ENCODE measurements around the gene NR2F1.

The NR2F1 gene

DNA sequence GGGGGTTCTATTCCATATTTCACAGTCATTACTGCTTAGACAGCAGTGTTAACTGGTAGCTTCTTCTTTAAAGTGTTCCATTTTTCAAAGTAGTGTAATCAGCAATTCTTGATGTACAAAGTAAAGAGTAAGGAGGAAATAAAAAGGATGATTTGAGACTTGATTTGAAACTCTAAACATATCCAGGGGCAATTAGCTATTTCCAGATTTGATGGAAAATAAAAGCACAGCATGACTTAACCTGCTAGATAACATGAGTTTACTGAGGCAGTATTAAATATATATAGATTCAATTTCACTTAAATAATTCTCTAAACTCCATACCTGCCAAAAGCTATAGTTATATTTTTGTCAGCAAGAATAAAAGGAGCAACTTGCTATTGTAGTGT lies 29.8 kb downstream of the NR2F1 start:
- ChIA-PET POLR2A (interaction anchor here (1.0 to 1.7 kb wide), 3 partner anchors 13 to 30 kb away, joined by 3 to 8 read pairs (median 6); partner anchors contain the start of gene NR2F1), CTCF (interaction anchor here (0.6 to 1.0 kb wide), 6 partner anchors 8 to 915 kb away, joined by 3 to 5 read pairs (median 4); no protein-coding TSS in a partner anchor)
- TF ChIP-seq TARDBP (IDR thresholded peaks at IDR 0.05) = no peak
- no peak for TF ChIP-seq ZNF384 (IDR thresholded peaks at IDR 0.05)
- TF ChIP-seq BHLHE40 (IDR thresholded peaks at IDR 0.05; ENCODE audit: borderline replicate concordance) = no peak
- TF ChIP-seq ELF4 (IDR thresholded peaks at IDR 0.05) = no peak
- TF ChIP-seq L3MBTL2 (conservative IDR thresholded peaks at IDR 0.05) = no peak
- TF ChIP-seq SP1 (IDR thresholded peaks at IDR 0.05) = no peak
- no peak for TF ChIP-seq CTBP1 (IDR thresholded peaks at IDR 0.05; ENCODE audit: borderline replicate concordance)
- DNase-seq (ENCODE audit: extremely low spot score) = no peak

DNA sequence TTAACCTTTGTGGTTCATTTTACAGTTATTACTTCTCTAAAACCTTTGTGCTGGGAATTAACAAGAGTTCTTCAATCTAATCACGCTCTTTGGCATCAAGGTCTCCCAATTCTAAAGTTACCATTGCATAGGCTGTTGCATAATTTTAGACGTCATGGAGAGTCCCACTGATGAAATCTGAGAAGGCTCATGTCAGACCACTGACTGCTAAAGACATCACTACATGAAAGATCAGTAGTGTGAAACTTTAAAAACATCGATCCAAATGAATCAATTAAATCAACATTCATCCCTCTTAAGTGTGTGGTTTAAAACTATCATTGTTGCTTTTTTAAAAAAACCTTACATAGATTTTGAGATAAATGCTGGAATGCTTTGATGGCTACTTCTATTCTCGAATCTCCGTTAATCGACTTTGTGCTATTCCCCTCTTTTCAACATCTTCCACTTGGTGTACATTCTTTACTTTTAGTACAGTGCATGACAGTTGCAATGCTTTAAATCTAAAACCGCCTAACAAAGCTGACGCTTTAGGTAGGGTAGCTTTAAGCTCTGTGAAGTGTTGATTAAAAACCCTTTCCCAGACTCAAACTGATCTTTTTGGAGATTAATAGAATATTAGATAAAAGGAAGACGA lies 33.6 kb downstream of the NR2F1 start:
- CTCF ChIA-PET = interaction anchor here (0.6 kb wide), 2 partner anchors 14 to 287 kb away, joined by 3 to 5 read pairs; no protein-coding TSS in a partner anchor
- TF ChIP-seq FOXA1 (IDR thresholded peaks at IDR 0.05) = no peak
- no peak for TF ChIP-seq FOXK2 (IDR thresholded peaks at IDR 0.05)
- no peak for TF ChIP-seq ARNT (IDR thresholded peaks at IDR 0.05)
- TF ChIP-seq LEF1 (IDR thresholded peaks at IDR 0.05; ENCODE audit: borderline replicate concordance) = no peak
- TF ChIP-seq SP1 (IDR thresholded peaks at IDR 0.05) = no peak
- no peak for TF ChIP-seq FOXM1 (IDR thresholded peaks at IDR 0.05; ENCODE audit: borderline replicate concordance)
- no peak for TF ChIP-seq BHLHE40 (IDR thresholded peaks at IDR 0.05; ENCODE audit: borderline replicate concordance)
- no peak for TF ChIP-seq ZNF384 (IDR thresholded peaks at IDR 0.05)
- TF ChIP-seq CTBP1 (IDR thresholded peaks at IDR 0.05; ENCODE audit: borderline replicate concordance) = no peak
- POLR2A ChIA-PET = no interaction called here
- DNase-seq (ENCODE audit: extremely low spot score) = no peak

DNA sequence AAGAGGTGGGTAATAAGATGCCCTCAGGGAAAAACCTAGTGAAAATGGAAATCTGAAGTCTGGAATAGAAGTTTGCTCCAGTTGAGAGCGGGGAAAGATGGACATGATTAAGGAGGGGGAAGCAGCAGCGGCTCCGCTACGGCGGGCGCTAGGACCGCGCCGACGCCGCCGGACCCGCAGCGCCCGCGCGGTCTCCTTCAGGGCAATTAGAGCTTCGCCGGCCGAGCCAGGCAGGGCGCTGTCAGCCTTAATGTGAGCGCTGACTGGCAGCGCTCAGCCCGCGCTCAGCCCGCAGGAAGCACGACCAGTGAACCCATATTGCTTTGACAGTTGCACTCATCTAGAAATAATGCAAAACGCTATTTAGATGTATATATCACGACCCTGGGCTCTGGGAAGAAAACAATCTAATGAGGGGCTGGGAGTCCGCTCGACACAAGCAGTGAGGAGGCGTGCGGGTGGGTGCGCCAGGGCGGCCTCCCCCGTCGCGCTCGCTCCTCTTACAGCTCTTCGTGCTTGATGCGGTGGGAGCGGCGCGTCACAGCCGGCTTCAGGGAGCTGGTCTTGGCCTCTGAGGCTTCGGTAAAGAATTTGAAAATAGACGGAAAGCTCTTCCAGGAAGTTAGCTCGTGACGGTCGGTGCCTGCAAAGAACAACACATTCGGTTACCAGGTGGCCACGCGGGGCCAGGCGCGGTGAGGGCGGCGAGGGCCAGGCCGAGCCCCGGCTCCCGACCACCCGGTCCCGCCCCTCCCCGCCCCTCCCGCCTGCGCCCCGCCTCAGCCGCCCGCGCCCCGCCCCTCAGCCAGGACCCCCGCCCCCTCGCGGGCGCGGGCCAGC lies 37.7 kb downstream of the NR2F1 start:
- DNase-seq (ENCODE audit: extremely low spot score) = peak; percentile 78
- TF ChIP-seq FOXK2 (IDR thresholded peaks at IDR 0.05) = no peak
- peak; percentile 82 for TF ChIP-seq FOXM1 (IDR thresholded peaks at IDR 0.05; ENCODE audit: borderline replicate concordance)
- no peak; the same call in none of the 2 replicates for TF ChIP-seq L3MBTL2 (conservative IDR thresholded peaks at IDR 0.05)
- no peak for TF ChIP-seq SUZ12 (IDR thresholded peaks at IDR 0.05)
- TF ChIP-seq LEF1 (IDR thresholded peaks at IDR 0.05; ENCODE audit: borderline replicate concordance) = no peak
- no peak for TF ChIP-seq FOXA1 (IDR thresholded peaks at IDR 0.05)
- TF ChIP-seq NFRKB (IDR thresholded peaks at IDR 0.05) = no peak
- no peak for TF ChIP-seq HDGF (IDR thresholded peaks at IDR 0.05; ENCODE audit: borderline replicate concordance)
- no peak for TF ChIP-seq ELF4 (IDR thresholded peaks at IDR 0.05)
- TF ChIP-seq CTBP1 (IDR thresholded peaks at IDR 0.05; ENCODE audit: borderline replicate concordance) = peak; percentile 29; the same call in 1 of the 2 replicates
- TF ChIP-seq, protein P1, sequence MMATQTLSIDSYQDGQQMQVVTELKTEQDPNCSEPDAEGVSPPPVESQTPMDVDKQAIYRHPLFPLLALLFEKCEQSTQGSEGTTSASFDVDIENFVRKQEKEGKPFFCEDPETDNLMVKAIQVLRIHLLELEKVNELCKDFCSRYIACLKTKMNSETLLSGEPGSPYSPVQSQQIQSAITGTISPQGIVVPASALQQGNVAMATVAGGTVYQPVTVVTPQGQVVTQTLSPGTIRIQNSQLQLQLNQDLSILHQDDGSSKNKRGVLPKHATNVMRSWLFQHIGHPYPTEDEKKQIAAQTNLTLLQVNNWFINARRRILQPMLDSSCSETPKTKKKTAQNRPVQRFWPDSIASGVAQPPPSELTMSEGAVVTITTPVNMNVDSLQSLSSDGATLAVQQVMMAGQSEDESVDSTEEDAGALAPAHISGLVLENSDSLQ (IDR thresholded peaks at IDR 0.05) = peak; percentile 94
- TF ChIP-seq TARDBP (IDR thresholded peaks at IDR 0.05) = no peak
- no peak for TF ChIP-seq ARNT (IDR thresholded peaks at IDR 0.05)
- TF ChIP-seq SP1 (IDR thresholded peaks at IDR 0.05) = no peak
- no peak for TF ChIP-seq BHLHE40 (IDR thresholded peaks at IDR 0.05; ENCODE audit: borderline replicate concordance)
- TF ChIP-seq ZNF384 (IDR thresholded peaks at IDR 0.05) = 0 out of 2 replicates have a peak, but pooled peaks have one; percentile 4
- ChIA-PET CTCF (interaction anchor here (0.6 to 1.3 kb wide), 7 partner anchors 8 to 683 kb away, joined by 3 to 6 read pairs (median 3); partner anchors contain the start of gene NR2F1), POLR2A (interaction anchor here (0.9 to 3.6 kb wide), 15 partner anchors 9 to 180 kb away, joined by 3 to 35 read pairs (median 4); partner anchors contain the start of gene NR2F1)

DNA sequence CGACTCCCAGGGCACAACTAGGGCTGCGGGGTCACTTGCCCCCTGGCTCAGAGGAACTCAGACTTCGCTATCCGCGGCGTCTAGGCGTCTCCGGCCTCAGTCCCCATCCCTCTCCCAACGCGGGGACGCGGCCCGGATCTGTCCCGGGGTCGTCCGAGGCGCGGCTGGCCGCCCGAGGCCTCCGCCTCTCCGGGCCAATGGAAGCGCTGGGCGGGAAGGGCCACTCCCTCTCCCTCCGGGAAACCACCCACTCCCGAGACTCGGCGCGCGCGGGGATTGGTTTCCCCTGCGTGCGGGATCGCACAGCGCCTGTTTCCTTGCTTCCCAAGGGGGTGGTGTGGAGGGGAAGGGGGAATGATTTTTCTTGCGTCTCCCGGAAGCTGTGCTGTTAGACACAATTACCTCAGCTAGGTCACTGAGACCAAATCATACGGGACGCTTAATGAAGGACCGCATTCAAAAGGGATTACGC lies 38.3 kb downstream of the NR2F1 start:
- POLR2A ChIA-PET = interaction anchor here (0.9 to 3.6 kb wide), 14 partner anchors 10 to 180 kb away, joined by 3 to 35 read pairs (median 4); partner anchors contain the start of gene NR2F1
- TF ChIP-seq NFRKB (IDR thresholded peaks at IDR 0.05) (no peak), ARNT (IDR thresholded peaks at IDR 0.05) (no peak), ELF4 (IDR thresholded peaks at IDR 0.05) (no peak), L3MBTL2 (conservative IDR thresholded peaks at IDR 0.05) (peak; percentile 32; the same call in 1 of the 2 replicates), CTBP1 (IDR thresholded peaks at IDR 0.05; ENCODE audit: borderline replicate concordance) (peak; percentile 28; the same call in 1 of the 2 replicates), TARDBP (IDR thresholded peaks at IDR 0.05) (peak; percentile 96)
- DNase-seq (ENCODE audit: extremely low spot score) = peak; percentile 58
- CTCF ChIA-PET = interaction anchor here (0.6 to 1.3 kb wide), 6 partner anchors 9 to 1116 kb away, joined by 3 read pairs; no protein-coding TSS in a partner anchor

DNA sequence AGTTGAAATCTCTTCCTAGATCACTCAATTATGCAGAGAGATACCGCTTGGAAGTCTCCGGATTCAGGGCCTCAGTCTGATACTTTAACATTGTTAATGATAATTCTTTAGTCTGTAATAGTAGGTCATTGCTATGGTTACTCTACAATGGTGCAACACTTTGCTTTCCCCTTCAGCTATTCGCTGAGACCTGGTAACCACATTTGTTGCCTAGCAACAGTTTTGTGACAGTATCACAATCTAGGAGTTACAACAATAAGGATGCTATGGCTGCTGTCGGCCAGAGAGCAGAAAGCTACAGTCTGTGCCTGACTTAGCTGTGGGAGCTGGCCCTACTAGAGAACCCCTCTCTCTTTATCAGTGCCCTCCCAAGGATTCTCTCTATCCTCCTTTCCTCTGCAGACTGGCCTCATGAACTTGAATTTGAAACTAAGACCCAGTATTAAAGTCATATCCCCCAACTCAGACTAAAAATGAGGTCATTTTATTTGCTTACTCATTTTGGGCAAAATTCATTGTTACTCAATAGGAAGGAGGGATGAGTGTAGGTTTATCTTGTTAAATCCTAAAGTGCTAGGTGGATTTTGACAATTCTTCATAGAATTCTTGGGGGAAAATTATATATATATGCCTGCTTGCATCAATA lies 39.3 kb downstream of the NR2F1 start:
- TF ChIP-seq L3MBTL2 (conservative IDR thresholded peaks at IDR 0.05) (no peak), NFRKB (IDR thresholded peaks at IDR 0.05) (no peak)
- CTCF ChIA-PET = interaction anchor here (1.2 kb wide), 1 partner anchor 55 kb away, joined by 3 read pairs; no protein-coding TSS in a partner anchor
- POLR2A ChIA-PET = interaction anchor here (1.0 to 3.6 kb wide), 5 partner anchors 15 to 54 kb away, joined by 4 to 35 read pairs (median 19); partner anchors contain the start of gene NR2F1
- DNase-seq (ENCODE audit: extremely low spot score) = no peak

DNA sequence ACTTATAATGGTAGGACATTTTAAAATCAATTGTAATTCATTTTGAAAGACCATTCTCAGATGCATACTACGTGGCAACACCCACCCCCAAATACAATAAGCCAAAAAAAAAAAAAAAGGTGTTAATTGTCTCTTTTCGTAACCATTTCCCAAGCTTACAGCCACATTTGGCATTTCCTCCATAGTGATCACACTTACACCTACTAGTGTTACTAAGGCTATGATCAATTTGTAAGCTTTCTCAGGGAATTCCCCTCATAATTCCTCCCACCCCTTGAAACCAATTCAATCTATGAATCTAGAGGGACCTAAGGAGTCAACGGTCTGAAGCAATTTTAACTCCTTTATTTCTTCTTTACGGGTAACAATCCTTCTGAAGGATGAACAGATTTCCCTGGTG lies 40.1 kb downstream of the NR2F1 start:
- ChIA-PET POLR2A (interaction anchor here (3.6 kb wide), 1 partner anchor 24 kb away, joined by 35 read pairs; no protein-coding TSS in a partner anchor), CTCF (interaction anchor here (0.7 to 0.9 kb wide), 3 partner anchors 16 to 280 kb away, joined by 3 read pairs; no protein-coding TSS in a partner anchor)
- TF ChIP-seq HDGF (IDR thresholded peaks at IDR 0.05; ENCODE audit: borderline replicate concordance) = no peak
- TF ChIP-seq L3MBTL2 (conservative IDR thresholded peaks at IDR 0.05) = no peak
- TF ChIP-seq, protein P1 (IDR thresholded peaks at IDR 0.05) = no peak
- no peak for TF ChIP-seq TARDBP (IDR thresholded peaks at IDR 0.05)
- no peak for TF ChIP-seq ZNF384 (IDR thresholded peaks at IDR 0.05)
- no peak for TF ChIP-seq CTBP1 (IDR thresholded peaks at IDR 0.05; ENCODE audit: borderline replicate concordance)
- no peak for TF ChIP-seq FOXA1 (IDR thresholded peaks at IDR 0.05)
- TF ChIP-seq FOXM1 (IDR thresholded peaks at IDR 0.05; ENCODE audit: borderline replicate concordance) = no peak
- no peak for TF ChIP-seq ELF4 (IDR thresholded peaks at IDR 0.05)
- TF ChIP-seq NFRKB (IDR thresholded peaks at IDR 0.05) = no peak
- no peak for TF ChIP-seq BHLHE40 (IDR thresholded peaks at IDR 0.05; ENCODE audit: borderline replicate concordance)
- no peak for TF ChIP-seq SUZ12 (IDR thresholded peaks at IDR 0.05)
- no peak for TF ChIP-seq FOXK2 (IDR thresholded peaks at IDR 0.05)
- no peak for TF ChIP-seq LEF1 (IDR thresholded peaks at IDR 0.05; ENCODE audit: borderline replicate concordance)
- no peak for TF ChIP-seq SP1 (IDR thresholded peaks at IDR 0.05)
- no peak for TF ChIP-seq ARNT (IDR thresholded peaks at IDR 0.05)
- no peak for DNase-seq (ENCODE audit: extremely low spot score)
